Upper lobe of left lung (tissue), 6 donors: ENCODE data around the gene RPL5. TPM values are rescaled to one million over a fixed set of nuclear protein-coding genes. Genes with fewer than 3 reads are reported as not detected.

Experiments used
- ATAC-seq, 2 donors: fragments of 200-7000 bp; cut with Tn5 transposase; one replicate each; pipeline ENCODE4 v1.9.1; 2022; ENCODE audit warnings: mild to moderate bottlenecking in 2 of 2, moderate library complexity in 2 of 2; ENCODE audit not compliant: low FRiP score in 2 of 2
- DNase-seq, 2 donors: peaks; one replicate each; pipeline ENCODE4 v3.0.0-alpha.2; 2019 to 2020
- H3K27ac ChIP-seq, 4 donors: fragments of 200-600 bp; sonication (generic); one replicate each; pipeline ENCODE4 v1.5.1; 2016 to 2019
- H3K27me3 ChIP-seq, 4 donors: fragments of 200-600 bp; sonication (generic); one replicate each; pipeline ENCODE4 v1.5.1; 2017 to 2019
- H3K36me3 ChIP-seq, 4 donors: fragments of 200-600 bp; sonication (generic); one replicate each; pipeline ENCODE4 v1.5.1; 2016 to 2019
- H3K4me1 ChIP-seq, 4 donors: fragments of 200-600 bp; sonication (generic); one replicate each; pipeline ENCODE4 v1.5.1; 2018 to 2019
- H3K4me3 ChIP-seq, 4 donors: fragments of 200-600 bp; sonication (generic); one replicate each; pipeline ENCODE4 v1.5.1; 2017 to 2019; ENCODE audit warnings: mild to moderate bottlenecking in 2 of 4, moderate library complexity in 1 of 4
- H3K9me3 ChIP-seq, 4 donors: fragments of 200-600 bp; sonication (generic); one replicate each; pipeline ENCODE4 v1.5.1; 2018 to 2019
- EP300 ChIP-seq, 4 donors: sonication (generic); formaldehyde crosslinking; IDR thresholded peaks; one replicate each; pipeline ENCODE4 v1.5.1; 2017; ENCODE audit warnings: antibody characterized with exemption in 4 of 4, control low read depth in 2 of 4
- POLR2A ChIP-seq, 4 donors: fragments of 450-650 bp; IDR thresholded peaks; one replicate each; pipeline ENCODE4 v1.5.1; 2016 to 2017; ENCODE audit warnings: antibody characterized with exemption in 4 of 4, mild to moderate bottlenecking in 2 of 4
- POLR2AphosphoS5 ChIP-seq, 2 donors: sonication (generic); formaldehyde crosslinking; IDR thresholded peaks; one replicate each; pipeline ENCODE4 v1.5.1; 2017; ENCODE audit warnings: antibody characterized with exemption in 2 of 2
- WGBS, 2 donors: methylation state at CpG; one replicate each; pipeline ENCODE4 v1.1.5; 2017 to 2018; 5-methylcytosine and 5-hydroxymethylcytosine counted together
- total RNA-seq, 6 donors: library from RNA; depleted of rRNA in 4 of 6; stranded (reverse); fragments of >200 nt in 4 of 6; gene quantifications; one replicate each; pipeline versions ENCODE4 v1.1.0 to v1.2.1, GENCODE V29; 2016 to 2021
- TF ChIP-seq, protein P1 (sequence below), 6 experiments: fragments of 450-650 bp in 4 of 6; fragments of 200-600 bp in 2 of 6; sonication (generic) in 2 of 6; IDR thresholded peaks; one replicate each; pipeline ENCODE4 v1.5.1; 2016 to 2019; ENCODE audit warnings: antibody characterized with exemption in 6 of 6
- donor health status: DM: no; HTN: no; CAD: no; lungs with moderate emphysema.
- donor health status: DM: no; HTN: yes; CAD: no; lungs with severe emphysema.

Gene RPL5
- total RNA-seq, 6 donors from 2014 or later = 716 to 1,207 (median 813) TPM

DNA sequence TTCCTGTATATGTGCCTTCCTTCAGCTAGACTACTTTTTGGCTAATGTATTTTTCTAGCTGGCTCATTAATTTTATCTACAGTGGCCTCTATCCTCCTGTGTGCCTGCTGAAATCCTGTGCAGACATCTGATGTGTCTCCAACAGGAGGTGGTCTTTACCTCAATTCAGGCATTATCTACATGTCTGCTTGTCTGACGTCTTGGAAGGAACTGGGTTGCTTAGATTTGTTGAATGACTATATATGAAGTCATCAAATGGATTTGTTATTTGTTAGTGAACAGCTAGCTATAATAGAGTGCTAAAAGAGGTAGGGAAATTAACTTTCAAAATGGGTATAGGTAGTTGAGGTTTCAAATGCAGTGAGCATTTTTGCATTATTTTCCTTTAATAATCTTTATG is 6.7 kb downstream of the RPL5 start:
- no peaks in the 10 kb centered on the region for H3K9me3 ChIP-seq
- TF ChIP-seq EP300 (IDR thresholded peaks at IDR 0.05) = no peak
- TF ChIP-seq, protein P1, sequence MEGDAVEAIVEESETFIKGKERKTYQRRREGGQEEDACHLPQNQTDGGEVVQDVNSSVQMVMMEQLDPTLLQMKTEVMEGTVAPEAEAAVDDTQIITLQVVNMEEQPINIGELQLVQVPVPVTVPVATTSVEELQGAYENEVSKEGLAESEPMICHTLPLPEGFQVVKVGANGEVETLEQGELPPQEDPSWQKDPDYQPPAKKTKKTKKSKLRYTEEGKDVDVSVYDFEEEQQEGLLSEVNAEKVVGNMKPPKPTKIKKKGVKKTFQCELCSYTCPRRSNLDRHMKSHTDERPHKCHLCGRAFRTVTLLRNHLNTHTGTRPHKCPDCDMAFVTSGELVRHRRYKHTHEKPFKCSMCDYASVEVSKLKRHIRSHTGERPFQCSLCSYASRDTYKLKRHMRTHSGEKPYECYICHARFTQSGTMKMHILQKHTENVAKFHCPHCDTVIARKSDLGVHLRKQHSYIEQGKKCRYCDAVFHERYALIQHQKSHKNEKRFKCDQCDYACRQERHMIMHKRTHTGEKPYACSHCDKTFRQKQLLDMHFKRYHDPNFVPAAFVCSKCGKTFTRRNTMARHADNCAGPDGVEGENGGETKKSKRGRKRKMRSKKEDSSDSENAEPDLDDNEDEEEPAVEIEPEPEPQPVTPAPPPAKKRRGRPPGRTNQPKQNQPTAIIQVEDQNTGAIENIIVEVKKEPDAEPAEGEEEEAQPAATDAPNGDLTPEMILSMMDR (IDR thresholded peaks at IDR 0.05) = no peak
- no peak for TF ChIP-seq POLR2A (IDR thresholded peaks at IDR 0.05)
- no peak for TF ChIP-seq POLR2AphosphoS5 (IDR thresholded peaks at IDR 0.05)
- H3K27me3 ChIP-seq = no peaks in the 10 kb centered on the region
- no peak overlapping the region for H3K4me3 ChIP-seq
- H3K4me1 ChIP-seq = peaks cover 18 to 61% (median 27%) of the 10 kb centered on the region in 4 donors
- H3K36me3 ChIP-seq = peaks cover 44 to 100% (median 66%) of the 10 kb centered on the region in 4 donors
- no peak overlapping the region for H3K27ac ChIP-seq
- DNase-seq (no peak), ATAC-seq (no peak)
- 0 to 27% methylated on average over 1 of the region's 1 CpG for WGBS, 2 donors

DNA sequence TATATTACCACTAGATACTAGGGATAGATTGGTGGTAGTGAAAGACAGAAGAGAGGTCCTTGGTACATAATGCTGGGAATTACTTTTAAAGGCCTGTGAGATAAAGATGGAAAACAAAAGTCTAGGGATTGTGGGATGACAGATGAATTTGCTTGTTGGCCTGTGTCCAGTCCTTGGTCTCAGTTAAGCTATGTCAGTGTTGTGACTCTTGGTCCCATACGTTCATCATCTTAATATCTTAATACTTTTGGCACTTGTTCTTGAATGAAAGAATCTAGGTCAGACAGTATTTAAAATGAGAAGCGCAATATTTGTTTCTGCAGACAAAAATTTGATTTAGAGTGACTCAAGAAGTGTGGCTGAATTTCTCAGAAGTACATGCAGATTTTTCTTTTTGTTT is 7.6 kb downstream of the RPL5 start:
- no peak overlapping the region for H3K27ac ChIP-seq
- peaks cover 44 to 100% (median 70%) of the 10 kb centered on the region in 4 donors for H3K36me3 ChIP-seq

DNA sequence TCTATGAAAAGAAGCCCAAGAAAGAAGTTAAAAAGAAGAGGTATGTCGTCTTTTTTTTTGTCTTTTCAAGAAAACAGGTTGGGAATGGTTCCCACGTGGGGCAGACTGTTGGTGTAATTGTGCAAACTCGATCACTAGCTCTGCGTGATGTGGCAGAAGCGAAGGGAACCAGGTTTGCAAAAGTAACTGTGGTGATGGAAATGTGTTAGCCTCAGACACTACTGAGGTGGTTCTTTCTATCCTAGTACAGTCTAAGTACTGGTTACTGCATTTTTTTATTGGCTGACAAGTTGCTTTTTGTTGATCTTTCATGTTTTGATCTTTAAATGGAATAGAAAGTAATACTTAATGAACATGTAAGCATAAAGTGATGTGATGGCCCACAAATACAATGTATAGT is 8.8 kb downstream of the RPL5 start:
- no peak overlapping the region for H3K4me3 ChIP-seq
- ATAC-seq (no peak), DNase-seq (no peak)
- no peaks in the 10 kb centered on the region for H3K9me3 ChIP-seq
- H3K27me3 ChIP-seq = no peaks in the 10 kb centered on the region
- no peak for TF ChIP-seq POLR2AphosphoS5 (IDR thresholded peaks at IDR 0.05)
- TF ChIP-seq, protein P1 (IDR thresholded peaks at IDR 0.05) = no peak
- TF ChIP-seq POLR2A (IDR thresholded peaks at IDR 0.05) = no peak
- no peak for TF ChIP-seq EP300 (IDR thresholded peaks at IDR 0.05)
- 66 to 75% methylated on average over 5 of the region's 5 CpGs for WGBS, 2 donors
- H3K27ac ChIP-seq = no peak overlapping the region
- peaks cover 37 to 90% (median 63%) of the 10 kb centered on the region in 4 donors for H3K36me3 ChIP-seq
- peaks cover 6 to 43% (median 11%) of the 10 kb centered on the region in 4 donors for H3K4me1 ChIP-seq

More for the DNA sequence above, 7.6 kb downstream of the RPL5 start:
- DNase-seq = no peak
- peaks cover 9 to 52% (median 18%) of the 10 kb centered on the region in 4 donors for H3K4me1 ChIP-seq
- TF ChIP-seq EP300 (IDR thresholded peaks at IDR 0.05) = no peak
- no peak for TF ChIP-seq POLR2A (IDR thresholded peaks at IDR 0.05)
- TF ChIP-seq, protein P1 (IDR thresholded peaks at IDR 0.05) = no peak
- TF ChIP-seq POLR2AphosphoS5 (IDR thresholded peaks at IDR 0.05) = no peak
- 62 to 71% methylated on average over 2 of the region's 2 CpGs for WGBS, 2 donors
- no peak overlapping the region for H3K4me3 ChIP-seq
- H3K9me3 ChIP-seq = no peaks in the 10 kb centered on the region
- no peak for ATAC-seq
- H3K27me3 ChIP-seq = no peaks in the 10 kb centered on the region

DNA sequence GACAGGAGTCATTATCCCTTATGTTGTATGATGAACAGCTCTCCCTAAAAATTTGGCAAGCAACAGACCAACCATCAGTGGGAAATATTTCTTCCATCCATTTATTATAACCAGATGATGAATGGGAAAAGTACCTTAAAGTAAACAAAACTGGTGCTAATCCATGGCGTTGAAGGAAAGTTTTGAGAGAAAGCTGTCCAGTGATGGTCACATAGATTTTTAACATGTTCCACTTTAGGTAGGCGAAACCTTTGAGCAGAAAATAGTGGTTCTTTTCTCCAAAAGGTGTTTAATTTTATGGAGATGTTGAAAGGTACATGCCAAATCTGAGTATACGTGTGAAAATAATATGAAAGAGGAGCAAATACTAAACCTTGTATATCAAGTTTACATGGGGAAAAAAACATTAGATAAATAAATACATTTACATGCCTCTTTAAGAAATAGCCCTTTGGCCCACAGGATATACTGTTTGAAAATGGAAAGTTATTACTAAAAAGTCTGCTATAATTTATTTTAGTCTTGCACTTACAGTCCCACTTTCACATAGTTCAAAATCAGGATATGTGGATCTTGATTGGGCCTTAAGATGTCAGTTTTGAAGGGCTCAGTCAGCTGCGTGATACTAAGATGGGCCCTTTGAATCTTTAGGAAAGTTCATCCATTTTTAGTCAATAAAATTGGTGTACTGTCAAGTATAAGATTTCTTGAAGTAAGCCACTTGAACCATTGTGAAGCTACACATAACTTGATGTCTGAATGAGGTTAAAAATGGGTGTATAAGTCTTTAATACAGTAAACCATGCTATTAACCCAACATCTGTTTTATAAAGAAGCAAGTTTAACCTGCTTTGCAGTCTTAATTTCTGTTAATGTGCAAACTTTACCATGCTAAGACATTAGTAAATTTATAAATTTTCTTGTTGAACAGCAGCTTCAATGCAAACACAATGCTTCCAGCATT is 10.5 kb downstream of the RPL5 start:
- no peak for ATAC-seq
- no peak overlapping the region for H3K27ac ChIP-seq

More for the DNA sequence above, 10.5 kb downstream of the RPL5 start:
- Histone ChIP-seq H3K4me1 (peaks cover 6 to 26% (median 9%) of the 10 kb centered on the region in 4 donors), H3K9me3 (no peaks in the 10 kb centered on the region), H3K27me3 (no peaks in the 10 kb centered on the region), H3K36me3 (peaks cover 29 to 72% (median 54%) of the 10 kb centered on the region in 4 donors), H3K4me3 (no peak overlapping the region)
- TF ChIP-seq POLR2AphosphoS5 (IDR thresholded peaks at IDR 0.05) (no peak), POLR2A (IDR thresholded peaks at IDR 0.05) (no peak)
- TF ChIP-seq, protein P1 (IDR thresholded peaks at IDR 0.05) = no peak
- WGBS, 2 donors = 88 to 90% methylated on average over 4 of the region's 4 CpGs
- no peak for DNase-seq
